HG03139 (cell line): Measurements from ENCODE around the gene CD2.

Experiments used
- ATAC-seq: cut with Tn5 transposase; IDR thresholded peaks from one replicate; pipeline ENCODE4 v1.9.1; 2021; ENCODE audit not compliant: unreplicated experiment

The CD2 gene

GRCh38 chr1:116759636-116760035 lies 5.4 kb downstream of the CD2 start:
- ATAC-seq = no peak

- ATAC-seq = no peak
These were observed 6.3 kb downstream of the CD2 start for GRCh38 chr1:116760487-116760886.

- no peak for ATAC-seq
These were observed 6.9 kb downstream of the CD2 start for GRCh38 chr1:116760996-116761665.

- no peak for ATAC-seq
These were observed 8.1 kb downstream of the CD2 start for GRCh38 chr1:116762281-116762680.

GRCh38 chr1:116762781-116763115 lies 8.5 kb downstream of the CD2 start:
- no peak for ATAC-seq

- no peak for ATAC-seq
These were observed 9.0 kb downstream of the CD2 start for GRCh38 chr1:116763116-116763786.

- ATAC-seq = no peak
These were observed 9.7 kb downstream of the CD2 start for GRCh38 chr1:116763787-116764465.

- ATAC-seq = no peak
These were observed 10.3 kb downstream of the CD2 start for GRCh38 chr1:116764466-116764898.

- ATAC-seq = no peak
These were observed 11.0 kb downstream of the CD2 start for GRCh38 chr1:116764906-116765862.

GRCh38 chr1:116765962-116766361 lies 11.7 kb downstream of the CD2 start:
- ATAC-seq = no peak

GRCh38 chr1:116766616-116767469 lies 12.6 kb downstream of the CD2 start:
- ATAC-seq = no peak

- ATAC-seq = no peak
These were observed 13.7 kb downstream of the CD2 start for GRCh38 chr1:116767782-116768382.

- no peak for ATAC-seq
These were observed 14.3 kb downstream of the CD2 start for GRCh38 chr1:116768416-116769103.

- ATAC-seq = no peak
These were observed 14.8 kb downstream of the CD2 start for GRCh38 chr1:116769104-116769452.

- ATAC-seq = peak; percentile 89
These were observed 15.3 kb downstream of the CD2 start for GRCh38 chr1:116769561-116769977.

GRCh38 chr1:116769994-116770393 lies 15.8 kb downstream of the CD2 start:
- no peak for ATAC-seq

GRCh38 chr1:116770625-116771024 lies 16.4 kb downstream of the CD2 start:
- ATAC-seq = no peak

- ATAC-seq = no peak
These were observed 17.9 kb downstream of the CD2 start for GRCh38 chr1:116771997-116772647.

- ATAC-seq = no peak
These were observed 18.4 kb downstream of the CD2 start for GRCh38 chr1:116772648-116773045.
